NCI-H1417 (cell line): ENCODE measurements around the gene KREMEN2.
"Not testable (repeated sequence)": the region's sequence is repeated elsewhere in the genome, so short reads cannot be mapped to it uniquely, and the experiment has no call there.

Experiments
- DNase-seq, 3 experiments: peaks; one replicate each; lab custom pipeline; 2025; lab: John Stamatoyannopoulos, UW

The KREMEN2 gene

GRCh38 chr16:2939968-2940367 is 24.1 kb upstream of the KREMEN2 start:
- peak in 1 of 3 experiments; percentile 53 for DNase-seq

DNA sequence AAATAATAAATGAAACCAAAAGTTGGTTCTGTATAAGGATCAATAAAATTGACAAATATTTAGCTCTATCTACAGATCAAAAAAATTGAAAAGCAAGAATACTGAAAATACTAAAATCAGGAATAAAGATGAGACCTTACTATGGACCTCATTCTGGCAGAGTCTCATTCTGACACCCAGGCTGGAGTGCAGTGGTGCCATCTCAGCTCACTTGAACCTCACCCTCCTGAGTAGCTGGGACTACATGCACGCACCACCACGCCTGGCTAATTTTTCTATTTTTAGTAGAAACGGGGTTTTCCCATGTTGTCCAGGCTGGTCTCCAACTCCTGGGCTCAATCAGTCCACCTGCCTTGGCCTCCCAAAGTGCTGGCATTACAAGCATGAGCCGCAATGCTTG is 22.0 kb upstream of the KREMEN2 start:
- DNase-seq = no peak

- not testable (repeated sequence) for DNase-seq
Measured at GRCh38 chr16:2943716-2944115, 20.4 kb upstream of the KREMEN2 start.

DNA sequence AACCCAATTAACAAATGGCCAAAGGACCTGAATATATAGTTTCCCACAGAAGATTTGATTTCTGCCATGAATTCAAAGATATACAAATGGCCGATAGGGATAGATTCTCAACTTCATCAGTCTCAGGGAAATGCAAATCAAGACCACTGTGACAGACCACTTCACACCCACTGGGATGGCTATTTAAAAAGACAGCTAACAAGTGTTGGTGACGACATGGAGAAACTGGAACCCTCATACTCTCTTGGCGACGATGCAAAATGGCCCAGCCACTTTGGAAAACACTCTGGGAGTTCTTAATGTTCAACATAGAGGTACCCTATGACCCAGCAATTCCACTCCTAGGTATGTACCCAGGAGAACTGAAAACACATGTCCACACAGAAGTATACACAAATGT is 17.4 kb upstream of the KREMEN2 start:
- DNase-seq = no peak

DNA sequence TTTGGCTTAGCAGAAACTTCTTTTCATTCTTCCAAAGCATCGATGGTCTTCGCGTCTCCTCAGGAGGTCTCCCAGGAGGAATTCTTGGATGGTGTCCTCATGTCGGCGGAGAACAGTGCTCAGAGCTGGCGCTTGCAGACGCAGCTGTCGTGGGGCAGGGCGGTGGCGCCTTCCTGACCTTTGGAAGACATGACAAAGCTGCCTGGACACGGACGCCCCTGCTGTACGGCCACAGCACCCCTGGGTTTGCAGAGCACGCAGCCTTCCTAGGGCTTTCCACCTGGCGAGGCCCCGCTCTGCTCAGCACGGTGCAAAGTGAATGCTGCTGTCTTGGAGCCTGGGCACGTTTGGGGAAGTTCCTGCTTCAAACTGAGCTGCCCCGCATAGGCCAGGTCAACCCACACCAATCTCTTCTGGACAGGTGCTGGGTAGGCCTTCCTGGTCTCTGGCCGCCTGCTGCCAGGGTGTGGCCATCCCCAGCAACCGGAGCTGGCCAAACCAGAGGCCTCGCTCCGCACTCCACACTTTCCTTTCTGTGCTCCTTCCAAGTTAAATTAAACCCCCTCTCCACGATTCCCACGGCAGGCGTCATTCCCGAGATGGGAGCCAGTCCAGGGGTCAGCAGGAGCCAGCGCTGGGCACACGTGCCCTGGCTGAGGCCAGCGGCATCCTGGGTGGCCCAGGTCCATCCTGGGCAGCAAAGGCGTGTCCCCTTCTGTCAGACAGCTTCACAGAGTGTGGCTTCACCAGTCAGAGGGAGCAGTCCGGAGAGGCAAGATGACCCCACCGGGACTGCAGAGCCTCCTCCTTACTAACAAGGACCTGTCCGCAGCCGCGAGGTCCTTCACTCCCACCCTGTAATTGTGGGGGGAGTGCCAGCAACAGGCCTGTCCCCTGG is 15.0 kb upstream of the KREMEN2 start:
- no peak for DNase-seq

GRCh38 chr16:2949705-2950352 is 14.2 kb upstream of the KREMEN2 start:
- no peak for DNase-seq

- no peak for DNase-seq
Measured at GRCh38 chr16:2950353-2950724, 13.7 kb upstream of the KREMEN2 start.

- DNase-seq = no peak
Measured at GRCh38 chr16:2950773-2951172, 13.3 kb upstream of the KREMEN2 start.

- peak; percentile 65 to 81 (median 65) for DNase-seq
Measured at GRCh38 chr16:2952679-2953078, 11.4 kb upstream of the KREMEN2 start.

GRCh38 chr16:2953706-2954627 is 10.1 kb upstream of the KREMEN2 start:
- peak; percentile 38 to 65 (median 58) for DNase-seq

GRCh38 chr16:2954656-2955381 is 9.3 kb upstream of the KREMEN2 start:
- peak; percentile 31 to 65 (median 36) for DNase-seq

DNA sequence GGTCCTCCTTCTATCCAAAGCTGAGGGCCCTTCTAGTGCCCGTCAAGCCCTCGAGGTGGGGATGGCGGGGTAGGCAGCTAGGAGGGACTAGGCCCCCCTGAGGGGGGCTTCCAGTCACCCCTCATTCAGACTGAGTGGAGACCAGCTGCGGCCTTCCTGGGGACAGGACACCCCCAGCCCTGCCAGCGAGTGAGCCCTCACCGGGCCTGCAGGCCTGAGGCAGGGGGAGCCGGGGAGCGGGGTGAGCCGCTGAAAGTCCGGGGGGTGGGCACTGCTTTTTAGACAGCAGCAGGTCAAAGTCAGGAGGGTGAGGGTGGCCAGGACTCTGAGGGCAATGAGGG is 8.7 kb upstream of the KREMEN2 start:
- DNase-seq = no peak

DNA sequence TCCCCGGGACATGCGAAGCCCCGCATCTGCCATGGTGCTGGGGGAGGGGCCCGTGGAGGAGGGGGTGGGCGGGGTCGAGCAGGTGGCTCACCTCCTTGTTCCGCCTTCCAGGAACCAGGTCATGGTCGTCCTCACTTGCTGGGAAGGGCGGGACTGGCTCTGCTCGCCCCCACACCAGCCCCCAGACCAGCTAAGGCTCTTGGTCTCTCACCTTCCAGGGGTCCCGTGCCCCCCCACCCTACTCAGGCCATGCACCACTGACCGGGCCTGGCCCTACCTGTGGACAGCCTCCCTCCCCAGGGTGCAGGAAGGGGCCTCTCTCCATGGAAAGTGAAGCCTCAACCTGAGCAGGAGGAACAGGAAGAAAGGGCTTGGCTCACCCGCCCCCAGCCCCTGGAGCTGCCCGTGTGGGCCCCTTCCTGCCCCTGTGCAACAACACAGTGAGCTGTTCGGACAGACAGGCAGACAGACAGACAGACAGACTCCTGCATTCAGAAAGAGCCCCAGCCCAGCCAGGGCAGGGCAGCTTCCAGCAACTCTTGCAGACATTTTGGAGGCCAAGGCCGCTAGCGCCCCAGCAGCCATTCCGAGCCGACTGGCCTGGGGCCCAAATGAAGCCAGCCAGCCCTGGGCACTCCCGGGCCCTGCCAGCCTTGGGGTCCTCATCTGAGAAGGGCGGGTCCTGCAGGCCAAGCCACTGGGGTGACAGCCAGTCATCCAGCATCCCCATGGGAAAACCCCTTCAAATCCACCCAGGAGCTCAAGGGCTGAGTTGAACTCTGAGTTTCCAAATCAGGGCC is 8.1 kb upstream of the KREMEN2 start:
- DNase-seq = peak in 1 of 3 experiments; percentile 21

DNA sequence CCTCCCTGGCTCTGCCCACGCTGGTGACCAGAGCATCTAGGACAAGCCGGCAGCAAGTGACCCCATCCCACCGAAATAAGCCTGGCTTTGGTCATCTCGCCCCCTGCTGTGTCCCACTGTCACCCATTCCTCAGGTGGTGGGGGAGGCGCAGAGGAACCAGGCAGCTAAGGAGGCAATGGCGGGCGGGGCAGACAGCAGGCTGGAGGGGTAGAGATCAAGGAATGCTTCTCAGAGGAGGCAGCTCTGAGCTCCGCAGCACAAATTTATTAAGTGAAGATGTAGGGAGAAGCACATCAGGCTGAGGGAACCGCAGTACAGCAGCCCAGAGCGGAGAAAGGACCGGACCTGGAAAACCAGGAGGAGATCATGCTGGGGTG is 7.5 kb upstream of the KREMEN2 start:
- no peak for DNase-seq

DNA sequence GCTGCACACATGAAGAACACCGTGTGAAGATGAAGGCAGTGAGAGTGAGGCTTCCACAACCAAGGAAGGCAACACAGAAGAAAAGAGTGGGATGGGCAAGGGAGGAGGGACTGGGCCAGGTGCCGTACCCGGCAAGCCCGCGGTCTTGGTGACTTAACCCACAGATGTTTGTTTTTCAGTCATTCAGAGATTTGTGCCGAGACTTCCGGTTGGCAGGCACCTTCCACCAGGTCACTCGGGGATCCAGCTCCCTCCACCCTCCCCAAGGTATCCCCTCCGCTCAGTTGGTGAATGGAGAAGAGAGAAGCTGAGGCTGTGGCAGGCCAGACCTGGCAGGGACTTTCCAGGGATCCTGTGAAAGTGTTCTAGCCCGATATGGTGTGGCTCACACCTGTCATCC is 4.9 kb upstream of the KREMEN2 start:
- peak in 1 of 3 experiments; percentile 5 for DNase-seq

- no peak for DNase-seq
Measured at GRCh38 chr16:2960183-2961010, 3.7 kb upstream of the KREMEN2 start.

DNA sequence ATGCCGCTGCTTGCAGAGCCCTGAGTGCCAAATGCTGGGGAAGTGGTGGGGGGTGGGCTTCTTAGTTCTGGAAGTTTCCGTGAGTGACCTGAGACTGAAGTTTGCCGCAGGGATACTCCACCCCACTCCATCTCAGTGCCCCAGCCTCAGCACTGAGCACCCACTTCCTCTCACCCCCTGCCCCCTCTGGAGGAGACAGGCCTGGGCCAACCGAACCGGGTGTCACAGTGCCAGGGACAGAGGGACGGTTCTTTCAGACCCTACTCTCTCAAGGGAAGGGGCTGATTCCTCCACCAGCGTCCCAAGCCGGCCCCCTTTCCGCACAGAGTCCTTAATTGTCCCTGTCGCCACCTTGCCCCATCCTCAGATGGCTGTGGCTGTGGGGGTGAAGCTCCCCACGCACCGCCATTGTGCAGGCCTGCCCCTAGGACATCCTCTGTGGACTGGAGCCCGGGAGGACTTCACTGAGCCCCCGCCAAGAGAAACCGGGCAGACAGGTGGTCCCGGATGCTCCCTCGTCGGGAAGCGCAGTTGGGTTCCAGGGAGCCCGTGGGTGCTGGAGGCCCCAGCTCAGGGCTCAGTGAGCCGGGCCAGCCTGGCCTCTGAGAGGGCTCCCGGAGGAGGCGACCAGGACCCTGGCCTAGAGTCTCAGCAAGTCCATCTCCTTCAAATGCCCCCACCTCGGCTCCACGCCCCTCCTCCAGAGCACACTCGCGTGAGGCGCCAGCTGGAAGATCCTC is 1.6 kb upstream of the KREMEN2 start:
- peak in 1 of 3 experiments; percentile 27 for DNase-seq

DNA sequence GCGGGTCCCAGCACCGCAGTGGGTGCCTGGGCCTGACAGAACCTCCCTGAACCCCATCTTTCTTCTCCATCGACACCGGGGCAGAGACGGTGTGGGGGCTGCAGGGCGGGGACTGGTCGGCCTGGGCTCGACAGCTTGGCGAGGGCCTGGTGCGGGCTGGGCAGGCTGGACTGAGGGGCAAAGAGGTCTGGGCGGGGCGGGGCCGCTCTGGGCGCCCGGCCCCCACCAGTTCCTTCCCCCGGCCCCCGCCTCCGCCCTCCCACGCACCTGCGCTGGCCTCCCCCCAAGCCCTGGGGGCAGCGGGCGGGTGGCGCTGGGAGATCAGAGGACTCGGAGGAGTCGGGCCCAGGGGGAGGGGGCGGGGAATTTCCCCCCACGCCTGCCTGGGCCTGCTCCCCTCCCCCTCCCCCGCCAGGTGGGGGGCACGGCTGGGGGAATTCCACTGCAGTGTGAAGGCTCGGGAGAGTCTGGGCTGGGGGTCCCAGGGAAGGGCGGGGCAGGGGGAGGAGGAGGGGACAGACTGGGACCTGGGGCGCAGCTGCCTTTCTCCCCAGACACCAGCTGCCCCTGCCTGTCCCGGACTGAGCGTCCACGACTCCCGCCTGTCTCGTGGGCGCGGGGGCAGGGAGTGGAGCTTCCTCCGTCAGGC is 877 bp upstream of the KREMEN2 start:
- DNase-seq = peak in 2 of 3 experiments; percentile 32 to 39
